PC-9 (cell line): ENCODE data around the gene HBEGF.

Experiments
- CTCF ChIP-seq: fragments of 200-600 bp; sonication (generic); conservative IDR thresholded peaks from 2 replicates; pipeline ENCODE4 v1.6.1; 2017; ENCODE audit warnings: mixed run types, antibody characterized with exemption, mild to moderate bottlenecking, moderate library complexity
- EZH2 ChIP-seq: fragments of 200-600 bp; sonication (generic); IDR thresholded peaks from 2 replicates; pipeline ENCODE4 v1.8.0; 2017; ENCODE audit warnings: antibody characterized with exemption, low read depth

- TF ChIP-seq CTCF: no peak
- no peak for TF ChIP-seq EZH2
Observed at GRCh38 chr5:140321796-140322195, 24.6 kb downstream of the HBEGF start.
